HEK293T (cell line): ENCODE results near the gene NME7.

Source experiments
- ARNT ChIP-seq: fragments of 450-650 bp; IDR thresholded peaks from 2 replicates; pipeline ENCODE4 v1.6.1; 2017; ENCODE audit warnings: mild to moderate bottlenecking
- BHLHE40 ChIP-seq: fragments of 450-650 bp; IDR thresholded peaks from 2 replicates; pipeline ENCODE4 v1.6.1; 2016; ENCODE audit warnings: mild to moderate bottlenecking, moderate library complexity, borderline replicate concordance
- FOXK2 ChIP-seq: fragments of 450-650 bp; IDR thresholded peaks from 2 replicates; pipeline ENCODE4 v1.6.1; 2016; ENCODE audit warnings: mild to moderate bottlenecking
- HDGF ChIP-seq: fragments of 450-650 bp; IDR thresholded peaks from 2 replicates; pipeline ENCODE4 v1.6.1; 2017; ENCODE audit warnings: antibody characterized with exemption, borderline replicate concordance
- NFRKB ChIP-seq: fragments of 450-650 bp; IDR thresholded peaks from 2 replicates; pipeline ENCODE4 v1.6.1; 2016; ENCODE audit warnings: mild to moderate bottlenecking, moderate library complexity
- SP1 ChIP-seq: fragments of 450-650 bp; IDR thresholded peaks from 2 replicates; pipeline ENCODE4 v1.6.1; 2017
- SUZ12 ChIP-seq: fragments of 450-650 bp; IDR thresholded peaks from 2 replicates; pipeline ENCODE4 v1.6.1; 2016; ENCODE audit warnings: mild to moderate bottlenecking
- TARDBP ChIP-seq: fragments of 450-650 bp; IDR thresholded peaks from 2 replicates; pipeline ENCODE4 v1.6.1; 2016
- ZNF384 ChIP-seq: fragments of 450-650 bp; IDR thresholded peaks from 2 replicates; pipeline ENCODE4 v1.6.1; 2016

- TF ChIP-seq FOXK2: no peak
- no peak for TF ChIP-seq SUZ12
- no peak for TF ChIP-seq ZNF384
- no peak for TF ChIP-seq ARNT
- no peak for TF ChIP-seq SP1
- no peak for TF ChIP-seq TARDBP
- no peak for TF ChIP-seq HDGF
- TF ChIP-seq BHLHE40: no peak
- TF ChIP-seq NFRKB: no peak
Observed at GRCh38 chr1:169100208-169100607, 267.4 kb downstream of the NME7 start.
